K562 (cell line): ENCODE results near the gene CDS2. TPM values are rescaled to one million over a fixed set of nuclear protein-coding genes. Genes with fewer than 3 reads are reported as not detected.

ENCODE experiments used
- ATAC-seq: fragments of 200-7000 bp; cut with Tn5 transposase; 3 replicates; pipeline ENCODE4 v1.9.1; 2020; ENCODE audit warnings: moderate library complexity
- BruUV-seq: library from RNA; stranded (reverse); fragments of 400-500 nt; replicated peaks from 2 replicates; lab custom pipeline; 2021; lab: Mats Ljungman, UMichigan
- CTCF ChIA-PET: fragments of 300-600 bp; formaldehyde crosslinking; extraction: SDS; loops from one replicate; lab custom pipeline; 2021; ENCODE audit warnings: low intra/inter-chr PET ratio; lab: Yijun Ruan, JAX
- POLR2A ChIA-PET: fragments of 300-600, 350-650 bp; sonication (Branson Sonifier 250); formaldehyde crosslinking; extraction: SDS; loops from one replicate; lab custom pipeline; 2021; ENCODE audit warnings: antibody characterized with exemption, inconsistent platforms; lab: Yijun Ruan, JAX
- DNase-seq, 4 experiments: peaks; one replicate each; pipeline versions ENCODE4 v3.0.0 to v3.0.0-alpha.2; 2011 to 2018; ENCODE audit warnings: low spot score in 3 of 4, mixed read lengths in 3 of 4; ENCODE audit errors: extremely low read depth in 1 of 4
- FAIRE-seq: peaks from 2 replicates; lab custom pipeline; 2011; peaks lifted over from hg19 to GRCh38; lab: Jason Lieb, UNC
- H2AFZ ChIP-seq: 2 replicates; pipeline ENCODE4 v1.6.0; 2011; ENCODE audit warnings: low read depth, low read length, control low read depth, inconsistent platforms
- H3K27ac ChIP-seq: fragments of 200-600 bp; 3 replicates; pipeline ENCODE4 v1.8.0; 2011; ENCODE audit warnings: low read depth, mild to moderate bottlenecking, control low read depth, inconsistent platforms, low read length, moderate library complexity, mixed read lengths; ENCODE audit errors: extremely low read depth
- H3K27me3 ChIP-seq, 2 experiments: fragments of 300-600 bp in 1 of 2; 2 replicates in 1 of 2; 3 replicates in 1 of 2; pipeline versions ENCODE4 v1.6.0 to v1.8.0; 2011; ENCODE audit warnings: inconsistent platforms in 2 of 2, low read length in 2 of 2, mild to moderate bottlenecking in 1 of 2, mixed read lengths in 1 of 2, moderate library complexity in 1 of 2; ENCODE audit not compliant: control insufficient read depth in 2 of 2, insufficient read depth in 2 of 2
- H3K36me3 ChIP-seq: fragments of 300-600 bp; 3 replicates; pipeline ENCODE4 v1.8.0; 2011; ENCODE audit warnings: mild to moderate bottlenecking, low read length, inconsistent platforms; ENCODE audit not compliant: control insufficient read depth, insufficient read depth
- H3K4me1 ChIP-seq, 2 experiments: fragments of 200-600 bp in 1 of 2; replicated peaks in 1 of 2; 2 replicates in 1 of 2; 3 replicates in 1 of 2; pipeline versions ENCODE4 v1.5.1 to v1.8.0; 2011; ENCODE audit warnings: inconsistent platforms in 2 of 2, low read length in 2 of 2, mild to moderate bottlenecking in 1 of 2, mixed read lengths in 1 of 2, moderate library complexity in 1 of 2; ENCODE audit not compliant: control insufficient read depth in 2 of 2, insufficient read depth in 2 of 2
- H3K4me2 ChIP-seq: 2 replicates; pipeline ENCODE4 v1.6.1; 2011; ENCODE audit warnings: low read length, control low read depth, inconsistent platforms, mixed read lengths; ENCODE audit not compliant: insufficient read depth
- H3K4me3 ChIP-seq: fragments of 200-600 bp; sonication (generic), shearing (Covaris generic); 2 replicates; pipeline ENCODE4 v1.5.1; 2016; ENCODE audit warnings: control low read depth, inconsistent platforms
- H3K79me2 ChIP-seq: fragments of 200-600 bp; 3 replicates; pipeline ENCODE4 v1.8.0; 2011; ENCODE audit warnings: low read length, inconsistent platforms; ENCODE audit not compliant: control insufficient read depth, insufficient read depth
- H3K9ac ChIP-seq, 2 experiments: 2 replicates each; pipeline versions ENCODE4 v1.6.0 to v1.6.1; 2011; ENCODE audit warnings: low read depth in 2 of 2, low read length in 2 of 2, control low read depth in 1 of 2, inconsistent platforms in 1 of 2, mild to moderate bottlenecking in 1 of 2, mixed read lengths in 1 of 2; ENCODE audit not compliant: insufficient read depth in 1 of 2
- H3K9me1 ChIP-seq: one replicate; pipeline ENCODE4 v1.6.0; 2011; ENCODE audit warnings: inconsistent platforms, mild to moderate bottlenecking, low read length, moderate library complexity; ENCODE audit not compliant: control insufficient read depth, insufficient read depth
- H3K9me3 ChIP-seq: replicated peaks from 2 replicates; pipeline ENCODE4 v1.5.1; 2011; ENCODE audit warnings: low read depth, low read length, inconsistent platforms; ENCODE audit not compliant: control insufficient read depth, insufficient read depth
- H4K20me1 ChIP-seq: replicated peaks from 2 replicates; pipeline ENCODE4 v1.6.1; 2011; ENCODE audit warnings: low read length, inconsistent platforms, mixed read lengths; ENCODE audit not compliant: control insufficient read depth, insufficient read depth
- C11orf30 ChIP-seq: fragments of 450-650 bp; IDR thresholded peaks from 2 replicates; pipeline ENCODE4 v1.6.1; 2016; ENCODE audit warnings: low read depth, mild to moderate bottlenecking
- MAFG ChIP-seq: fragments of 450-650 bp; conservative IDR thresholded peaks from 2 replicates; pipeline ENCODE4 v1.6.1; 2016; ENCODE audit warnings: missing genetic modification characterization, missing compliant biosample characterization
- RBM15 ChIP-seq: fragments of 200-400 bp; formaldehyde crosslinking; IDR thresholded peaks from 2 replicates; pipeline ENCODE4 v1.6.1; 2018; ENCODE audit warnings: mild to moderate bottlenecking, low read length, moderate library complexity; ENCODE audit not compliant: insufficient read depth
- STAG1 ChIP-seq: sonication (generic); formaldehyde crosslinking; IDR thresholded peaks from 2 replicates; pipeline ENCODE4 v1.5.0; 2020; ENCODE audit warnings: missing genetic modification reagents, borderline replicate concordance
- WGBS: fragments of 100-300 bp; shearing (Covaris generic); methylation state at CpG from one replicate; pipeline ENCODE4 v1.1.6; 2016; ENCODE audit warnings: low coverage, mixed read lengths; ENCODE audit not compliant: insufficient coverage; ENCODE audit errors: missing lambda C conversion rate; 5-methylcytosine and 5-hydroxymethylcytosine counted together
- in situ Hi-C: fragments of 300-500 bp; cut with MboI; formaldehyde crosslinking; loops from 4 replicates; pipeline ENCODE4 v1.15.0; 2018; ENCODE audit warnings: inconsistent platforms, mixed read lengths
- intact Hi-C: fragments of 100-400 bp; cut with micrococcal nuclease; formaldehyde crosslinking; loops from 2 replicates; pipeline ENCODE4 v1.14.2; 2022
- polyA plus RNA-seq, 8 experiments: library from polyadenylated mRNA; depleted of rRNA in 4 of 8; stranded (reverse) in 5 of 8; unstranded in 3 of 8; fragments of >200 nt; fragmentation: Nextera tagmentation in 2 of 8; fragmentation: Illumina TruSeq in 1 of 8; extraction: Ambion mirVana in 2 of 8; extraction: Trizol in 1 of 8; gene quantifications; 2 replicates each; pipeline versions ENCODE4 v1.2.1 to v1.2.3, GENCODE V29; 2011 to 2014; ENCODE audit warnings: inconsistent platforms in 1 of 8, missing spikeins in 1 of 8
- total RNA-seq, 7 experiments: library from RNA; depleted of rRNA in 6 of 7; stranded (reverse); fragments of >200 nt in 6 of 7; fragmentation: Illumina TruSeq in 2 of 7; extraction: Trizol in 2 of 7; gene quantifications; 2 replicates each; pipeline versions ENCODE4 v1.2.1 to v1.2.3, GENCODE V29; 2011 to 2021; ENCODE audit warnings: low replicate concordance in 1 of 7
- TF ChIP-seq, protein P1 (sequence below): sonication (generic); formaldehyde crosslinking; IDR thresholded peaks from 2 replicates; pipeline ENCODE4 v1.5.0; 2020; ENCODE audit warnings: missing genetic modification reagents
- TF ChIP-seq, protein P2 (sequence below): fragments of 250-450 bp; sonication (Bioruptor Pico); IDR thresholded peaks from 2 replicates; pipeline ENCODE4 v1.5.1; 2021; ENCODE audit warnings: mild to moderate bottlenecking
- TF ChIP-seq, protein P3 (sequence below): fragments of 200-800 bp; sonication (Bioruptor generic); IDR thresholded peaks from 2 replicates; pipeline ENCODE4 v1.6.1; 2016; ENCODE audit warnings: missing genetic modification characterization, missing compliant biosample characterization
- TF ChIP-seq, protein P4 (sequence below): sonication (generic); IDR thresholded peaks from 2 replicates; pipeline ENCODE4 v1.6.1; 2016

CDS2 gene
- total and polyA plus RNA-seq, 9 of the 15 experiments (the other 6 are each of a cell fraction or from before 2014, with no cell fraction given) = 6.4 to 46.4 (median 12.2) TPM

- CTCF ChIA-PET = no interaction called here
- H2AFZ ChIP-seq = peak overlapping the region; percentile 15; the same call in 1 of the 2 replicates
- H3K4me1 ChIP-seq = peaks cover 10 to 11% of the 10 kb centered on the region in 2 experiments; a peak in 4 of 5 replicates
- H3K9ac ChIP-seq = peak overlapping the region in 1 of 2 experiments; percentile 58; a peak in 2 of 4 replicates
- WGBS = 54% methylated on average over 11 of the region's 13 CpGs
- no peaks in the 10 kb centered on the region for H3K27me3 ChIP-seq
- H3K27ac ChIP-seq = peak overlapping the region; percentile 10; the same call in 1 of the 3 replicates
- in situ Hi-C loops (no loop called here), intact Hi-C loops (no loop called here)
- peak overlapping the region; percentile 11; the same call in 1 of the 2 replicates for H3K4me2 ChIP-seq
- H3K9me1 ChIP-seq = no peaks in the 10 kb centered on the region
- H4K20me1 ChIP-seq = peaks cover 9% of the 10 kb centered on the region; the same call in 1 of the 2 replicates
- H3K36me3 ChIP-seq = no peaks in the 10 kb centered on the region
- peak; percentile 54 for ATAC-seq
- DNase-seq = peak in 1 of 4 experiments; percentile 30
- peak; percentile 67 for FAIRE-seq
- POLR2A ChIA-PET = interaction anchor here (0.5 to 0.6 kb wide), 2 partner anchors 12 to 13 kb away, joined by 3 read pairs; no protein-coding TSS in a partner anchor
- BruUV-seq = no TSS peak
- H3K79me2 ChIP-seq = peaks cover 28% of the 10 kb centered on the region
- no peak overlapping the region for H3K4me3 ChIP-seq
- no peaks in the 10 kb centered on the region for H3K9me3 ChIP-seq
- TF ChIP-seq STAG1 (CRISPR knock-in tag) = no peak
- no peak; the same call in 1 of the 2 replicates for TF ChIP-seq MAFG (tag)
- TF ChIP-seq, protein P1, sequence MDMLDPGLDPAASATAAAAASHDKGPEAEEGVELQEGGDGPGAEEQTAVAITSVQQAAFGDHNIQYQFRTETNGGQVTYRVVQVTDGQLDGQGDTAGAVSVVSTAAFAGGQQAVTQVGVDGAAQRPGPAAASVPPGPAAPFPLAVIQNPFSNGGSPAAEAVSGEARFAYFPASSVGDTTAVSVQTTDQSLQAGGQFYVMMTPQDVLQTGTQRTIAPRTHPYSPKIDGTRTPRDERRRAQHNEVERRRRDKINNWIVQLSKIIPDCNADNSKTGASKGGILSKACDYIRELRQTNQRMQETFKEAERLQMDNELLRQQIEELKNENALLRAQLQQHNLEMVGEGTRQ = peak; percentile 61; the same call in 1 of the 2 replicates
- TF ChIP-seq C11orf30 = peak; percentile 60; the same call in 1 of the 2 replicates
- TF ChIP-seq, protein P2, sequence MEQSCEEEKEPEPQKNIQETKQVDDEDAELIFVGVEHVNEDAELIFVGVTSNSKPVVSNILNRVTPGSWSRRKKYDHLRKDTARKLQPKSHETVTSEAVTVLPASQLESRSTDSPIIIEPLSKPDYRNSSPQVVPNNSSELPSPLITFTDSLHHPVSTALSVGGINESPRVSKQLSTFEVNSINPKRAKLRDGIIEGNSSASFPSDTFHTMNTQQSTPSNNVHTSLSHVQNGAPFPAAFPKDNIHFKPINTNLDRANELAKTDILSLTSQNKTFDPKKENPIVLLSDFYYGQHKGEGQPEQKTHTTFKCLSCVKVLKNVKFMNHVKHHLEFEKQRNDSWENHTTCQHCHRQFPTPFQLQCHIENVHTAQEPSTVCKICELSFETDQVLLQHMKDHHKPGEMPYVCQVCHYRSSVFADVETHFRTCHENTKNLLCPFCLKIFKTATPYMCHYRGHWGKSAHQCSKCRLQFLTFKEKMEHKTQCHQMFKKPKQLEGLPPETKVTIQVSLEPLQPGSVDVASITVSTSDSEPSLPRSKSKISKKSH (CRISPR knock-in tag) = no peak
- TF ChIP-seq, protein P3, sequence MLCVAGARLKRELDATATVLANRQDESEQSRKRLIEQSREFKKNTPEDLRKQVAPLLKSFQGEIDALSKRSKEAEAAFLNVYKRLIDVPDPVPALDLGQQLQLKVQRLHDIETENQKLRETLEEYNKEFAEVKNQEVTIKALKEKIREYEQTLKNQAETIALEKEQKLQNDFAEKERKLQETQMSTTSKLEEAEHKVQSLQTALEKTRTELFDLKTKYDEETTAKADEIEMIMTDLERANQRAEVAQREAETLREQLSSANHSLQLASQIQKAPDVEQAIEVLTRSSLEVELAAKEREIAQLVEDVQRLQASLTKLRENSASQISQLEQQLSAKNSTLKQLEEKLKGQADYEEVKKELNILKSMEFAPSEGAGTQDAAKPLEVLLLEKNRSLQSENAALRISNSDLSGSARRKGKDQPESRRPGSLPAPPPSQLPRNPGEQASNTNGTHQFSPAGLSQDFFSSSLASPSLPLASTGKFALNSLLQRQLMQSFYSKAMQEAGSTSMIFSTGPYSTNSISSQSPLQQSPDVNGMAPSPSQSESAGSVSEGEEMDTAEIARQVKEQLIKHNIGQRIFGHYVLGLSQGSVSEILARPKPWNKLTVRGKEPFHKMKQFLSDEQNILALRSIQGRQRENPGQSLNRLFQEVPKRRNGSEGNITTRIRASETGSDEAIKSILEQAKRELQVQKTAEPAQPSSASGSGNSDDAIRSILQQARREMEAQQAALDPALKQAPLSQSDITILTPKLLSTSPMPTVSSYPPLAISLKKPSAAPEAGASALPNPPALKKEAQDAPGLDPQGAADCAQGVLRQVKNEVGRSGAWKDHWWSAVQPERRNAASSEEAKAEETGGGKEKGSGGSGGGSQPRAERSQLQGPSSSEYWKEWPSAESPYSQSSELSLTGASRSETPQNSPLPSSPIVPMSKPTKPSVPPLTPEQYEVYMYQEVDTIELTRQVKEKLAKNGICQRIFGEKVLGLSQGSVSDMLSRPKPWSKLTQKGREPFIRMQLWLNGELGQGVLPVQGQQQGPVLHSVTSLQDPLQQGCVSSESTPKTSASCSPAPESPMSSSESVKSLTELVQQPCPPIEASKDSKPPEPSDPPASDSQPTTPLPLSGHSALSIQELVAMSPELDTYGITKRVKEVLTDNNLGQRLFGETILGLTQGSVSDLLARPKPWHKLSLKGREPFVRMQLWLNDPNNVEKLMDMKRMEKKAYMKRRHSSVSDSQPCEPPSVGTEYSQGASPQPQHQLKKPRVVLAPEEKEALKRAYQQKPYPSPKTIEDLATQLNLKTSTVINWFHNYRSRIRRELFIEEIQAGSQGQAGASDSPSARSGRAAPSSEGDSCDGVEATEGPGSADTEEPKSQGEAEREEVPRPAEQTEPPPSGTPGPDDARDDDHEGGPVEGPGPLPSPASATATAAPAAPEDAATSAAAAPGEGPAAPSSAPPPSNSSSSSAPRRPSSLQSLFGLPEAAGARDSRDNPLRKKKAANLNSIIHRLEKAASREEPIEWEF (CRISPR knock-in tag) = no peak
- TF ChIP-seq RBM15 = no peak
- TF ChIP-seq, protein P4, sequence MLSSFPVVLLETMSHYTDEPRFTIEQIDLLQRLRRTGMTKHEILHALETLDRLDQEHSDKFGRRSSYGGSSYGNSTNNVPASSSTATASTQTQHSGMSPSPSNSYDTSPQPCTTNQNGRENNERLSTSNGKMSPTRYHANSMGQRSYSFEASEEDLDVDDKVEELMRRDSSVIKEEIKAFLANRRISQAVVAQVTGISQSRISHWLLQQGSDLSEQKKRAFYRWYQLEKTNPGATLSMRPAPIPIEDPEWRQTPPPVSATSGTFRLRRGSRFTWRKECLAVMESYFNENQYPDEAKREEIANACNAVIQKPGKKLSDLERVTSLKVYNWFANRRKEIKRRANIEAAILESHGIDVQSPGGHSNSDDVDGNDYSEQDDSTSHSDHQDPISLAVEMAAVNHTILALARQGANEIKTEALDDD = no peak
Observed at GRCh38 chr20:5150226-5151076, 23.6 kb downstream of the CDS2 start.
